HG03045 (cell line): ENCODE results near the gene TAF11L8.
"Not testable (repeated sequence)": the region's sequence is repeated elsewhere in the genome, so short reads cannot be mapped to it uniquely, and the experiment has no call there.

Source experiments
- ATAC-seq: cut with Tn5 transposase; IDR thresholded peaks from one replicate; pipeline ENCODE4 v1.9.1; 2021; ENCODE audit warnings: mild to moderate bottlenecking, moderate library complexity; ENCODE audit not compliant: unreplicated experiment

The TAF11L8 gene

GRCh38 chr5:17590860-17591259 lies at the start of gene TAF11L8:
Gene TAF11L8, minus strand, starts transcription at chr5:17590960.
- ATAC-seq: not testable (repeated sequence)

- ATAC-seq: no peak
These were observed 43.4 kb upstream of the TAF11L8 start, which contains the start of gene TAF11L14 for GRCh38 chr5:17634160-17634559. Gene TAF11L14, plus strand, starts transcription at chr5:17634460.

- ATAC-seq: not testable (repeated sequence)
These were observed 41.0 kb upstream of the TAF11L8 start, which contains the start of gene TAF11L13 for GRCh38 chr5:17631788-17632187. Gene TAF11L13, plus strand, starts transcription at chr5:17632088.

DNA sequence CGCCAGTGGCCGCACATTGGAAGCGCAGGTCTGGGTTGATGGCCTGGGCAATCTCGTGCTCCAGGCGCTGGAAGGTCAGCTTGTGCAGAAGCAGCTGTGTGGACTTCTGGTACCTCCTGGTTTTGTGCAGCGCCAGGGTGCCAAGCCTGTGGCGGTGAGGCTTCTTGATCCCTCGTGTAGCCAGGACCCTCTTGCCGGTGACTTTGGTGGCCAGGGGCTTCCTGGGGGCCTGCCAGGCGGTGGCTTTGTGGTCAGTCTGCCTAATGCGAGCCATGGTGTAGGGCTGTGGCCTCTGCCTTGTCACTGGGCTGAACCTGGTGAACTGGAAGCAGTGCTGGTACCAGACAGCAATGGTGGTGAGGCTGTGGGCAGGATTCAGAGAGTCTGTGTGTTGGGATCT lies 34.9 kb upstream of the TAF11L8 start:
- ATAC-seq: no peak

DNA sequence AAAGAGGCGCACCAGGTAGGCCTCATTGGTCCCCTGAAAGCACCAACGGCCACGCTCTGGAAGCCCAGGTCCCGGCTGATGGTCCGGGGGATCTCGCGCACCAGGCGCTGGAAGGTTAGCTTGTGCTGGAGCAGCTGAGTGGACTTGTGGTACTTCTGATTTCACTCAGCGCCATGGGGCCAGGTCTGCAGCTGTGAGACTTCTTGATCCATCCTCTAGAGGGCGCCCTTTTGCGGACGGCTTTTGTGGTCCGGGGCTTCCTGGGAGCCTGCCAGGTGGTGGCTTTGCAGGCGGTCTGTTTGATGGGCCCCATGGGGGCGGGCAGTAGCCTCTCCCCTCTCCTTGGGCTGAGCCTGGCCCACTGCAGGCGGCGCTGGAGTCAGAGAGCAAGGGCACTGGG lies 29.9 kb upstream of the TAF11L8 start:
- ATAC-seq: no peak

GRCh38 chr5:17619354-17619753 lies 28.6 kb upstream of the TAF11L8 start:
- no peak for ATAC-seq

GRCh38 chr5:17614872-17615605 lies 24.3 kb upstream of the TAF11L8 start:
- ATAC-seq: no peak

DNA sequence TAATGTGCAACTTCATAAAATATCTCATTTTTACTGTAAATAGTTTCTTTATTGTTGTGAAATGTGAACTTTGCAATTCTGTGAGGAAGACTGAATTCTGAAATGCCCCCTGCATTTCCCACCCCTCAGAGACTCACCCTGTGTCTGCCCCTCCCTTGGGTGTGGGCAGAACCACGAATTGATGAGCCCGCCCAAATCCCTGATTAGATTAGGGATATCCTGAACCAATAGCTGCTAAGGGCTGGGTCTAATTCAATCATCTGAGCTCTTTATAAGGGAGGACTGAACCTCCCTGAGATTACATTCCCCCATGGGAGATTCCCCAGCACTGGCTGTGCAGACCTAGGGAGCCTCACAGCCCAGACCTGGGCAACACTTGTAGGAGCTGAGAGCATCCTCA lies 19.3 kb upstream of the TAF11L8 start, which contains the start of gene TAF11L12:
TSS of gene TAF11L12 (plus strand) at position 301 of the 400 bp plus-strand sequence.
- ATAC-seq: not testable (repeated sequence)

- ATAC-seq: not testable (repeated sequence)
These were observed 16.7 kb upstream of the TAF11L8 start for GRCh38 chr5:17607461-17607860.

DNA sequence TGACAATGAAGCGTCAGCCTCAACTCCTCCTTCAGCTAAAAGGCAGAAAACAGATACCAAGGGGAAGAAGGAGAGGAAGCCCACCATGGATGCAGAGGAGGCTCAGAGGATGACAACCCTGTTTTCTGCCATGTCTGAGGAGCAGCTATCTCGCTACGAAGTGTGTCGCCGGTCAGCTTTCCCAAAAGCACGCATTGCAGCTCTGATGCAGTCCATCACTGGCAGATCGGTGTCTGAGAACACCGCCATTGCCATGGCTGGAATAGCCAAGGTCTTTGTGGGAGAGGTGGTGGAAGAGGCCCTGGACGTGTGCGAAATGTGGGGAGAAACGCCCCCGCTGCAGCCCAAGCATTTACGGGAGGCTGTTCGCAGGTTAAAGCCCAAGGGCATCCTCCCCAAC lies 14.2 kb upstream of the TAF11L8 start:
- ATAC-seq: no peak

DNA sequence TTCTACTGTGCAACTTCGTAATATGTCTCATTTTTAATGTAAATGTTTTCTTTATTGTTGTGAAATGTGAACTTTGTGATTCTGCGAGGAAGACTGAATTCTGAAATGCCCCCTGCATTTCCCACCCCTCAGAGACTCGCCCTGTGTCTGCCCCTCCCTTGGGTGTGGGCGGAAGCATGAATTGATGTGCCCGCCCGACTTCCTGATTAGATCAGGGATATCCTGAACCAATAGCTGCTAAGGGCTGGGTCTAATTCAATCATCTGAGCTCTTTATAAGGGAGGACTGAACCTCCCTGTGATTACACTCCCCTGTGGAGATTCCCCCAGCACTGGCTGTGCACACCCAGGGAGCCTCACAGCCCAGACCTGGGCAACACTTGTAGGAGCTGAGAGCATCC lies 13.1 kb upstream of the TAF11L8 start, which contains the start of gene TAF11L11:
TSS of gene TAF11L11 (plus strand) at position 304 of the 400 bp plus-strand sequence.
- ATAC-seq: not testable (repeated sequence)

DNA sequence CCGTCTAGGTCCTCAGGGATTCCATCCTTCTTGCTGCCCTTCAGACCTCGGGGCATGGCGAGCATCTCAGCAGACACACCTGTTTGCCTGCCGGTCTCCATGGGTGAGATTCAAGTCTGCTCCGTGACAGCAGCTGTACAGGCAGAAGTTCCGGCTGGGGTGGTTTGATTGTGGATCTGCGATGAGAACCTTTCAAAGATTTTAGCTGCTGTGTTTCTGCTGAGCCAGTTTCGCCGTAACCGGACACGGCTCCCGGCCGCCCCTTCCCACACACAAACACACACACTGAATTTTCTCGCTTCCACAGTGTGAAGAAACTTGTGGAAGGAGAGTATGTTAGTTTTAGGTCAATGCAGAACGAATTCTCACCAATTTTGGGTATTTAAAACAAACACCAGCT lies 7.0 kb upstream of the TAF11L8 start, which contains the start of gene TAF11L10:
TSS of gene TAF11L10 (minus strand) at position 101 of the 400 bp plus-strand sequence.
- ATAC-seq: not testable (repeated sequence)

GRCh38 chr5:17594255-17594654 lies 3.5 kb upstream of the TAF11L8 start, which contains the start of gene TAF11L9:
Gene TAF11L9, minus strand, starts transcription at chr5:17594394.
- ATAC-seq: not testable (repeated sequence)

DNA sequence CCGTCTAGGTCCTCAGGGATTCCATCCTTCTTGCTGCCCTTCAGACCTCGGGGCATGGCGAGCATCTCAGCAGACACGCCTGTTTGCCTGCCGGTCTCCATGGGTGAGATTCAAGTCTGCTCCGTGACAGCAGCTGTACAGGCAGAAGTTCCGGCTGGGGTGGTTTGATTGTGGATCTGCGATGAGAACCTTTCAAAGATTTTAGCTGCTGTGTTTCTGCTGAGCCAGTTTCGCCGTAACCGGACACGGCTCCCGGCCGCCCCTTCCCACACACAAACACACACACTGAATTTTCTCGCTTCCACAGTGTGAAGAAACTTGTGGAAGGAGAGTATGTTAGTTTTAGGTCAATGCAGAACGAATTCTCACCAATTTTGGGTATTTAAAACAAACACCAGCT lies 5.1 kb downstream of the TAF11L8 start, which contains the start of gene TAF11L7:
TSS of gene TAF11L7 (minus strand) at position 101 of the 400 bp plus-strand sequence.
- not testable (repeated sequence) for ATAC-seq
